Measurements from ENCODE around the gene COMTD1.
A peak's percentile ranks its signal among the peaks of the same experiment; 100 is the strongest.

Gene COMTD1

DNA sequence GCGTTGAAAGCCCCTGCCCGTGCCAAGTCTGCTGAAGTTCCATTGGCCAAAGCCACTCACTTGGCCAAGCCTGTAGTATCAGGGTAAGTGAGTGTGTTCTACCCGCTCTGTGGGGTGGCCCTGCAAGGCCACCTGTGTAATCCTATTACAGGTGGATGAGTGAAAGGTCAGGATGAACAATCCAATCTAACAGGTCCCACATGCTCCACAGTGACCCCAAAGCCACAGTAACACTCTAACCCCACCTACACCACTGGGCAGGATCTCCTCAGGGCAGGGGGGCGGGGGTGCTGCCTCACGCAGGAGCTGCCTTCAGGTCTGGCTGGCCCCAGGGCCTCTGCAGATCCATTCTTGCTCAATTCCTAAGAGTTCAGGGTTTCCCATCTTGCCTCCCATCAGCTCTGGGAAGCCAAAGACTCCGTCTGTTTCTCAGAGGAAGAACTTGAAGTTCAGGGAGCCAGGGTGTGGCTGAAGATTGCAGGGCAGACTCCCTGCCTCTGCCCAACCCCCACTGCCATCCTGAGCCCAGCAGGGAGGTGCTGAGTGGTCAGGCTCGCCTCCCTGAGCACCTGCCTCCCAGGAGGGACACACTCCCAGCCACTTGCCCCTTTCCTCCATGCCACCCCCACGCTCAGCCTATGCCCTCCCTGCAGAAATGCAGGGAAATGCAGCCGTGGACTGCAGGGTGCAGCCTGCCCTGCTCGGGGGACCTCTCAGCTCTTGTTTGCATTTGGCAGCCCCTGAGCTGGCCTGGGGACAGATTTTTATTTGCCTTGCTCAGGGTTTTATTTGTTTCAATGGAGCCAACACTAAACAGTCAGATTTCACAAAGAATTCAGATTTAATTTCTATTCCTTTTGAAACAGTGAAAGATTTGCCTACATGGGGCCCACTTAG is 9.8 kb upstream of the COMTD1 start:
- no peak for DNase-seq (ENCODE audit: low read depth in 2 of 3, low spot score in 1 of 3)

DNA sequence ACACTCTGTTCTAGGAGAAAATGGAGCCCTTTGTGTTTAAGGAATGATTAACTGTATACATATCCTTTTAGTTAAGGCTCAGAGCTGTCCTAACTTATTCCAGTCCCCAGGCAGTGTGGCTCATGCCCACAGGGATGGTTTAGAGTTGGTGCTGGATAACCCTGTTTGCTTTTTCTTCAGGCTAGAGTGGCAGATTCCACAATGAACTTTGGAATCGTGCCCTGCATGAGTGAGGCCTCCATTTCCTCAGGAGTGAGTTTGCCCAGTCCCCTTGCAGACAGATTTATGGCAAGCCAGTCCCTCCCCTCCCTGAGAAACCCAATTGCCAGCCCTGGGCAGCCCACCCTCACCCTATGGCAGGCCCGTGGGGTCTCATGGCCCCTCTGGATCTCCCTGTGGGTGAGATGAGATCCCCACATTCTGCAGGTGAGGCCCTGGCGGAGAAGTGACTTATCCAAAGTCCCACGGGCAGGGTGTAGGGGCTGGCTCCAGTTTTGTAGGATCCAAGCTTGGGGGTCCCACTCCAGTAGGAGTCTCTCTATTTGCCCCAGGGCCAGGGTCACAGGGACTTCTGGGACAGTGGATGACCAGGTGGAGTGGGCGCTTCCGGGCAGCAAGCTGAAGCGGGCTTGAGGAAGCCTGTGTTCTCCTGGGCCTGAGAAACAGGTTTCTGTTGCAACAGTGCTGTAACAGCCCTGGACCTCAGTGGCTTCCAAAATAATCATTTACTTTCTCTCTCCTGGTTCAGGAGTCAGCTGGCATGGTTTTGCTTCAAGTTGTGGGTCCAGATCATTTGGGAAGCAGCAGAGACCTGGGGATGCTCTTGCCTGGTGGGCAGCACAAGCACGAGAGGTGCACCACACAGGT is 9.0 kb upstream of the COMTD1 start:
- DNase-seq (ENCODE audit: low read depth in 2 of 3, low spot score in 1 of 3) = no peak

DNA sequence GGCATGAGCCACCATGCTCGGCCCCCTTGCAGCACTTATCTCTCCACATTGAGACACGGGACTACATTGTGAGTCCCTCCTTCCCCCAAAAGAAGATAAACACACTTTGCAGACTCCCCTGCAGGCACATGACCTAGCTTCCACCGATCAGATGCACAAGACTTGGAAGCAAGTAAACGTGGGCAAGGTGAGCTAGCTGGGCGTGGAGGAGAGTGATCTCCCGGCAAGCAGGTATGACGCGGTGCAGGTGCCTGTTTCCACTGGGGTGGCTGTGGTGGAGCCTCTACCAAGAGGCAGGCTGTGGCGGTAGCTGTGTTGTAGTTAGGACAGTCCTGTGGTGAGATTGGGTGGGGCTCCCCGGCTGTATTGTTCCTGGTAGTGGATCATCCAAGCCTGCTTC is 7.7 kb upstream of the COMTD1 start:
- no peak for DNase-seq (ENCODE audit: low read depth in 2 of 3, low spot score in 1 of 3)

DNA sequence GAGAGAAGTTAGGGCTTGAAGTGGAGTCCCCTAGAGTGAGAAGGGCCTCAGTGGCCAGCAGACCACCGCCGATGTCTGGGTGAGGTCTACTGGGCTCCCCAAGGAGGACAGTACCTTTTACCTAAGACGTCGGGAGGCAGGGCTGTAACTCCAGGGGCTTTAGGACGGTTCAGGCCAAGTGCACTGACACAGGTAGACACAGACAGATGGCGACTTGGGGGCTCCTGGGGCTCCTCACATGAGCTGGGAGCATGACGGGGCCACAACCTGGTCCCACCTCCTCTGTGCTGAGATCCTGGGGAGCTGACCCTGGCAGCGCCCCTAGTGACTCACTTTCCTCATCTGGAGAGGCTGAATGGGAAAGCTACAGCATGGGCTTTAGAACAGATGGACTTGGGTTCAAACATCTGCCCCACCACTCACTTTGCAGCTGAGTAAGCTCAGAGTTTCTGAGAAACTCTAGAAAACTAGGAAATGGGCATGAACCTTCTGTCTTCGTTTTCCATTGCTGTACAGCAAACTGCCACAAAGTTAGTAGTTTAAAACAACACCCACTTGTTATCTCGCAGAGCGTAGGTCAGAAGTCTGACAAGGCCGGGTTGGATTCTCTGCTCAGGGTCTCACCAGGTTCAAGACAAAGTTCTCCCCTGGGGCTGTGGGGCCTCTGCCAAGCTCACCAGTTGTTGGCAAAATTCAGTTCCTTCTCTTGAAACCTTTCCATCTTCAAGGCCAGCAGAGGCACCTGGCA is 4.7 kb upstream of the COMTD1 start:
- no peak for DNase-seq (ENCODE audit: low read depth in 2 of 3, low spot score in 1 of 3)

DNA sequence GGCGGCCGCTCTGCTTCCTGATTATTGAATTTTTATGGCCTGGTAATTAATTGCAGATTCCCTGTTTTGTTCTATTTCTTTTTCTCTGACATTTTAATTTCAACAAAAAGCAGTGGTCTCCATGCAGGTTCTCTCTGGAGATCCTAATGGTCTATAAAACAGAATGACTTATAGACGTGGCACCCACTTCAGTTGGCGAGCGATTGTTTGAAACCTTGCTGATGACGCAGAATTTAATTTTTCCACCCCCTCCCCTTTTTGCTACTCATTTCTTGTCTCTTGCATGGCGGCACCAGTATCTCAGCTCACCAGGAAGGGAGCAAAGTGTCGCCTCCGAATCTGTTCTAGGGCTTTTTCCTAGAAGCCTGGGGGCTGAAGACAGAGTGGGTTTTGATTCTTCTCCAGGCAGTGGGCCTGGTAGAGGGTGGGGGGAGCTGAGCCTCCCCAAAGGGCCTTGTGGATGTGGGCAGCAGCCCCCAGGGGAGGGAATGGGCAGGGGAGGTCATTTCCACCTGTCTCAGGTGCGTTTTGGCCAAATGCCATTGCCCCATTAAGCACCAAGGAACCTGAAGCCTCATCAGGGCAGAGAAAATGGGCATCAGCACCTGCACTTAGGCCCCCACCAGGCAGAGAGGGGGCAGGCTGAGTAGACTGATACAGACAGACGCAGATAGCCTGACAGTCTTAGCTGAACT is 3.5 kb upstream of the COMTD1 start:
- no peak for DNase-seq (ENCODE audit: low read depth in 2 of 3, low spot score in 1 of 3)

DNA sequence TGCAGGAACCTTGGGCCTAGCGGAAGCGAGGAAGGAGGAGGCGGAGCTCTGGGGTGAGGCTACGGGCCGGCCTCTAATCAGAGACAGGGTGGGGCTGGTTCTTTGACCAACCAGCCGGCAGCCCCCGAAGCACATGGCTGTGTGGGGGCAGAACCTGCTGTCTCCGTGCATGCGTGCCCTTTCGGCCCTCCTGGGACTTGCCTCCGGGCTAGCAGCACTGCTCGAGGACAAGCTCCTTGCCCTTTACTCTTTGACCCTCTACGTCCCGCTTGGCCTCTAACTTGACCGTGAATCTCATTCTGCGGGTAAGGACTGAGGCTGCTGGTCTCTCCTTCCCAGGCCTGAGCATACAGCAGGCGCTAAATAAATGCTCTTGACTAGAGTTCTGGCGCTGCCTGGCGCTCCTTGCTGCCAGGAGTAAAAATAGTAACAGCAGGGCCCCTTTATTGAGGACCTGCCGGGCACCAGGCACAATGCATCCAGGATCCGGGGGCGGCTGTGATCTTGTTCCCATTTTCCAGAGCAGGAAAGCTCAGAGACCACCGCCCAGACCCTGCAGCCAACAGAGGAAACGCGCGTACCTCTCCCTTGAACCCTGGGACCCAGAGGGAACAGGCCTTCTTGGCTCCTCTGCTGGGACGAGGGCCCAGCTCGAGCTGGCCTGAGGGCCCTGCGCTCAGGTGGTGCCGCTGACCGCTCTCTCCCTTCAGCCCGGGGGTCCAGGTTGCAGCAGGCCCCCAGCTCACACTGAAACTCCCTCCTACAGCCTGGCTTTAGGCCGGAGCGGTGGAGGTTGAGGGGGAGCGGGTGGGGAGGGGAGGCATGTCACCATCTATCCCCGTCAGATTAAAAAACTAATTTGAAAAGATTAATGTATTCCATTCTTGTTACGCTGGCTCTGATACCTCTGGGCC is 2.7 kb upstream of the COMTD1 start:
- DNase-seq (ENCODE audit: low read depth in 2 of 3, low spot score in 1 of 3) = peak in 1 of 3 donors; percentile 10

DNA sequence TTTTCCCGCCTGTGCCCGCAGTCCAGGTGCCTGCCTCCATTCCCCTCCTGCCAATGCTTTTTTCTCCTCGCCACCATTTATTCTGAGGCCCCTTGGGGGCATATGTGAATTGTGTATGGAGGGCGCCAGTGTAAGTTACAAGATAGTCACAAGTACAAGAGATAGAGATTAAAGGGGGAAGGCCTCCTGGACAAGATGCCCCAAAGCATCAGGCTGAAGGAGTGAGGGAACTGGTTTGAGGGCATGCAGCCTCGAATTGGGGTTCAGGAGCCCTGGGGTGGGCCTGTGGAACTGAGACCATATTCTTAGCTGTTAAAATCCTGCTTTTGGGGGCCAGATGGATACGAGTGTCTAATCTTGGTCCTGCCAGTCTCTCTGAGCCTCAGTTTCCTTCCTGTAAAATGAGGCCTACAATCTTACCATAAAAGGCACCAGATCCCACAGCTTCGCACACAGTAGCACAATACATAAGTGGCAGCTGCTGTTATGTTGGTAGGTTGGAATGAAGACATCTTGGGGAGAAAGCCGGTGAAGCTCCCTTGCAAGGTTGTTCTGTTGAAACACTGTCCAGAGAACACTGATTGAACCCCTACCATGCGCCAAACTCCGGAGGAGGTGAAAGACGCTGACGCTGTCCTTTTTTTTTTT is 545 bp upstream of the COMTD1 start:
- peak in 1 of 3 donors; percentile 13 for DNase-seq (ENCODE audit: low read depth in 2 of 3, low spot score in 1 of 3)

DNA sequence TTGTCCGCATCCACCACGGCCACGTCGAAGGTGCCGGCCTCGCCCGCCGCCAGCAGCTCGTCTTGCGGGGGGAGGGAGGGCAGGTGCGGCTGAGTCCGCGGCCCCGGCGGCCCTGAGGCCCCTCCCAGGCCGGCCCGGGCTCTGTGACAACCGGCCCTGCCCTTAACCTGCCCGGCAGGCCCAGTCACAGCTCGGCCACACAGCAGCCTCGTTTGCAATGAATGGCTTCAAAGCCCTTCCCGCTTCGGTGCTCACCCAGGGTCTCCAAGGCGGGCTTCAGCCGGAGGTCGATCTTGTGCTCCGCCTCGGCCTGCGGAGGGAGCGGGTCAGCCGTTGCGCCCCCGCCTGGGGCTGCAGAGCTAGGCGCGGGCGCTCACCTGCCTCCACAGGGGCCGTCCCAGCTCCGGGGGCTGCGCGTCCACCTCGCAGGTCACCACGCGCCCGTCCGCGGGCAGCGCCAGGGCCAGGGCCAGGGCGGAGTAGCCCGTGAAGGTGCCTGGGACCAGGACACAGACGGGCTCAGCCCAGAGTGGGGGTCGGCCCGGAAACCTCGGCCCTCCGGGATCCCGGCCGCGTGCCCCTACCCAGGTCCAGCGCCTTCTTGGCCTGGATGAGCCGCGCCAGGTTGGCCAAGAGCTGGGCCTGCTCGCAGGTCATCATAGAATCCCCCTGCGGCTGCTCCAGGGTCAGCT is 928 bp downstream of the COMTD1 start:
- DNase-seq (ENCODE audit: low read depth in 2 of 3, low spot score in 1 of 3) = no peak

DNA sequence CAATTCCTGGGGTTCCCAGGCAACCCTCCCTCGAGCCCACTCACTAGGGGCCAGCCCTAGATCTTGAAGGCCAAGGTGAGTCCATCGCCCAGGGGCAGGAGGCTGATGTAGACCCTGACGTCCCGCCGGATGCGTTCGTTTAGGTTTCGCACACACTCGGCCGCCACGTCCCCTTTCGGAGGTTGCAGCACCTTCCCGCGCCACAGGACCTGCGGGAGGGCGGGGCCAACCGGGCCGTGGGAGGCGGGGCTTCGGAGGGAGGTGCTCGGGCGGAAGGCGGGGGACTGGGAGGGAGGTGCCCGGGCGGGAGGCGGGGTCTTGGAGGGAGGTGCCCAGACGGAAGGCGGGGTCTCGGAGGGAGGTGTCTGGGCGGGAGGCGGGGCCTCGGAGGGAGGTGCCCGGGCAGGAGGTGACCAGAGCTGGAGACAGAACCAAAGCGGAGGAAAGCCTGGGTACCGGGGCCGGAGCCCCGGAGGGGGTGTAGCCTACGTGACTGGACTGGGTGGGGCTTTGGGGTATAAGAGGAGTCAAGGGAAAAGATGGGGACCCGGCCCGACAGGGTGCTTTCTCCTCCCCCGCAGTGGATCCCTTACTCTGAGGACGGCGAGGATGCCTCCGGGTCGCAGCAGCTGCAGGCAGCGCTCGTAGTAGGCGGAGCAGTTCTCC is 1.6 kb downstream of the COMTD1 start:
- peak; percentile 98 to 99 (median 98) for DNase-seq (ENCODE audit: low read depth in 2 of 3, low spot score in 1 of 3)

DNA sequence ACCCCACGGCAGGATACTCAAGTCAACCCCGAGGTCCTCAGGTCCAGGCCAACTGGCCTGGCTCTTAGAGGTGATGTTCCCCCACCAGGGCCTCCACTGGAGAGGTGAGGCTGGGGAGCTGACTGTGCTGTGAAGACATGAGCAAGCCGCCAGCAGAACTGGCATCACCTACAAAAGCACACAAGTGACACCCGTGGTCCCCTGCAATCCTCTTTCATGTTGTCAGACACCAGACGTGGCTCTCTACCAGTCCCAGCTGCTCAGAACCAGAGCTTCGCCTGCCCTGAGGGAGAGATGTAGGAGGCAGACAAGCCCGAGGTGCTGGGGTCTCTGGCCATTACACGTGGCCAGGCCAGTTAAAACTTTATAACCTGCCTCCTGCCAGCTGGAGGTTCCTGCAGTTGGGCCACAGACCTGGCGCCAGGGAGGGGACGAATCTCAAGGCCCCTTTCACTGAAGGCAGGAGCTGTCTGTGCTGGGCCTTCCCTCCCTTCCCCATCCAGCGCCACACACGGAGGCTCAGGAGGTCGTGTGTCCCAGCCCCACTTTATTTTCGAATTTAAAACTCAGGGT is 2.2 kb downstream of the COMTD1 start:
- DNase-seq (ENCODE audit: low read depth in 2 of 3, low spot score in 1 of 3) = no peak

DNA sequence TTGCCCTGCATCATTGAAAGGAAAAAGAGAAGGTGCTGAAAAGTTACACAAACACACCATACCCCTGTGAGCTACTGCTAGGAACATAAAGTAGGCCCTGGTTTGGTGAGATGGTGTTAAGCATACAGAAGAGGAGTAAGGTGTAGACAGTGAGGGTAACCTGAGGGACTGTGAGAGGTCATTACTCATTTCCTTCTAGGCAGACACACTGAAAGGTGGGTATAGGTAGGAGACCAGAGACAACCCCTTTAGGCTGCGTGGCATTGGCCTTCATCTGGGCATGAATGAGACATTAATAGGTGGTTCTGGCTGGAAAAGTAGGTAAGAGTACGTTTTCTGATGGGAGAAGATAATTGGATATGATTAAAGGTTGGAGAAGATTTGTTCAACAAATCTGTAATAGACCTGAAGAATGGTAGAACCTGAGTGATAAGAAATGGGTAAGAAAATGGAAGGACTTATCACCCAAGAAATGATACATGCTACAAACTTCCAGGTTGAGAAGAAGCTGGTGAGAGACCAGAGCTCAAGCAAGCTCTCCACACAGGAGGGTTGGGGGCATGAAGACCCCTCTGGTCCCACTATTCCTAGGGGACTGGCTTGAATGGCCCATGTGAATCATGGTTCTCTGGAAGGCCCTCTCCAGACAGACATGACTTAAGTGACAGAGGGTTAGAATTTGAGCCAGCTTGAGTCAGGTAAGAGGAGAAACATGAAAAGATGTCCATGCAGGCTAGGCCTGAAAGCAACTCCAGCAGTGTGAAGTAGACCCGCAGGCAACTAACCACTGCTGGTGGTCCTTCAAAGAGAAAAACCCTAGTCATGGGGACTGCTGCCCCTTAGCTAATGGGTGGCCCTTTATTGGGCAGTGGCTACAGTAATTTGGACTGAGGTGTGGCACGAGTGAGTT is 3.8 kb downstream of the COMTD1 start:
- DNase-seq (ENCODE audit: low read depth in 2 of 3, low spot score in 1 of 3) = no peak

DNA sequence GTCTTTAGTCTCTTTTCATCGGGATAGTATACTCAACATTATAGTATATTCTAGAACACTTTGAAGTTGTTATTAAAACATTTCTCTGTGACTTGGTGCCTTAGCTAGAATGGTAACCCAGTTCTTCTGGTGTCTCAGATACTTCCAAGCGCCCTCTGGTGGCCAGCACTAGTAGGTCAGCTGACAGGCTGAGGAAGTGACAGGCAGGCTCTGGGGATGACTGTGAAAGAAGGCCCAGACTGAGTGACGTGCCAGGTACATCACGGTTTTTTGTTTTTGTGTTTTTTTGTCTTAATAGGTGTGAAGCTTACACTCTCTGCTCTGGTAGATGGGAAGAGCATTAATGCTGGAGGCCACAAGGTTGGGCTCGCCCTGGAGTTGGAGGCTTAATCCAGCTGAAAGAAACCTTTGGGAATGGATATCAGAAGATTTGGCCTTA is 5.1 kb downstream of the COMTD1 start:
- DNase-seq (ENCODE audit: low read depth in 2 of 3, low spot score in 1 of 3) = peak; percentile 90 to 94 (median 92)

DNA sequence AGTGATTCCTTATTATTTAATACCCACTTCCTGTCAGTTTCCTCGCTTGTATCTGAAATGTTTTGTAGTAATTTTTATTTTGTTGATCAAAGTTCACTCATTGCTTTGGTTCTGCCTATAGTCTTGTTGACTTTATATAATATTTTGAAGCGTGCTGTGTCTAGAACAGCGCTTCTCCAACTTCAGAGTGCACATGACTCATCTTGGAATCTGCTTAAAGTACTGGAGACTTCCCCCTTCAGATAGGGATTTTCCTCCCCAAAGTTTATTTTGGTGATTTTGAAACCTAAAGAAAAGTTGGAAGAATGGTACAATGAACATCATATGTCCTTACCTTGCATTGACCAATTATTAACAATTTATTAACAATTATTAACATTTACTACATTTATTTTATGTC is 5.8 kb downstream of the COMTD1 start:
- DNase-seq (ENCODE audit: low read depth in 2 of 3, low spot score in 1 of 3) = no peak

DNA sequence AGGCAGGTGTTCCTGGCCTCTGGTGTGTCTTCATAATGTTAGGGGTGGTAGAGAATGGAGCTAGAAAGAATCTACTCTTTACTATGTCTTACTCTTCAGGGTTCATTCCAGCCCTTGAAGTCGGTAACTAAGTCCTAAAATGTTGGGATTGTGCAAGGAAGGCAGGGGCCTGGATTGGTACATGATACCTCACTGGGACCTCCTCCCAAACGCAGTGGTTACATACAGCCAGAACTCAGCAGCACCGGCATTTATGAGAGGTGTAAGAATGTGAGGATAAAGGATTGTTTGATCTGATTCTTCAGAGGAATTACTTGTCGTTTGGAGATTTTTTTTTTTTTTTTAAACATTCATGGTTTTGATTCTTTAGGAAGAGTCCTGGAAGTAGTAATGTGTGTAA is 6.9 kb downstream of the COMTD1 start:
- no peak for DNase-seq (ENCODE audit: low read depth in 2 of 3, low spot score in 1 of 3)

DNA sequence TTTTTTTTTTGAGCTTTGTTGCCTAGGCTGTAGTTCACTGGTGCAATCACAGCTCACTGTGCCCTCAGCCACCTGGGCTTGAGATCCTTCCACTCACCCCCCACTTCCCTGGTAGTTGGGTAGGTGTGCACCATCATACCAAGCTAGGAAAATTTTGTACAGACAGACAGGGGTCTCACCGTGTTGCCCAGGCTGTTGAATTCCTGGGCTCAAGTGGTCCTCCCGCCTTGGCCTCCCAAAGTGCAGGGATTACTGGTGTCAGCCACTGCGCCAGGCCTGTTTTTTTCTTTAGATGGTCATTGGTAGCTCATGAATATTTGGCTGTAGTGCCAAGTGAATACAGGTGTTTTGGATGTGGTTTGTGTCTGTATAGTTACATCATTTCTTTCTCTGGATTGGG is 7.5 kb downstream of the COMTD1 start:
- DNase-seq (ENCODE audit: low read depth in 2 of 3, low spot score in 1 of 3) = no peak

DNA sequence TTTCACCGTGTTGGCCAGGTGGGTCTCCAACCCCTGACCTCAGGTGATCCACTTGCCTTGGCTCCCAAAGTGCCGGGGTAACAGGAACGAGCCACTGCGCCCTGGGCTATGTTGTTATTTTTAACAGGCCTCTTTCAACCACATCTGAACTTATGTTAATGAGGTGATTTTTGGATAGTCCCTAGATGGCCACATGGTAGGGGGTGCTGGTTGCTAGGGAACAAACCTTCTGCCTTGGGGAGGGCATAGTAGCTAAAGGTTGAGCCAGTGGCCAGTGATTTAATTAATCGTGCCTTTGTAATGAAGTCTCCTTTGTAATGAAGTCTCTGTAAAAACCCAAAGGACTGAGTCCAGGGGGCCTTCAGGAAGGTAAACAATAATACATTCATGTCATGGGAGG is 9.1 kb downstream of the COMTD1 start:
- DNase-seq (ENCODE audit: low read depth in 2 of 3, low spot score in 1 of 3) = no peak

DNA sequence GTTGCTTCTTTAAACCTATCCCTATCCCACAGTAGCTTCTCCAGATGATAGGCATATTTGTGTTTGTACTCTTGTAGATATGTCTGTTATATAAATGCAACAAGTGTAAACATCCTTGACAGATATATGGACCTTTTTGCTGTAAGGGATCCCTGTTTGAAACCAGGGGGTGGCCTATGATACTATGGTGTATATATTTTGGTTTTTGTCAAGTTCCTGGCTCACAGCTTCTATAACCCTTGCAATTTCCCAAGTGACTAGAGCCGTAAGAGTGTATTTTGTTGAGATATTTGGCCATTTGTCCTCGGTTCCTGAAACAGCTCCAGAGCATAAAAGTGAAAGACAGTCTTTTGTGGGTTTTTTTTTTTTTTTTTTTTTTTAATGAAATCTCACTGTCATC is 9.7 kb downstream of the COMTD1 start:
- no peak for DNase-seq (ENCODE audit: low read depth in 2 of 3, low spot score in 1 of 3)

All from stimulated activated CD4-positive, alpha-beta T cell treated with anti-CD3 and anti-CD28 coated beads, Interleukin-12 subunit alpha, Interleukin-12 subunit beta, amount 100 ng/mL, for 48 hours (primary cell).